Measurements from ENCODE around the gene UBXN6.

The UBXN6 gene

GRCh38 chr19:4439243-4439642 is 18.4 kb downstream of the UBXN6 start:
- DNase-seq, result no peak

GRCh38 chr19:4437103-4437502 is 20.5 kb downstream of the UBXN6 start:
- DNase-seq, result no peak

GRCh38 chr19:4436231-4436630 is 21.4 kb downstream of the UBXN6 start:
- no peak for DNase-seq

- DNase-seq, result no peak
Observed at GRCh38 chr19:4434391-4434790, 23.2 kb downstream of the UBXN6 start.

- no peak for DNase-seq
Observed at GRCh38 chr19:4432918-4433506, 24.6 kb downstream of the UBXN6 start.

GRCh38 chr19:4431808-4432674 is 25.6 kb downstream of the UBXN6 start:
- peak; percentile 97 to 100 (median 98) for DNase-seq

- peak; percentile 56 to 69 (median 59) for DNase-seq
Observed at GRCh38 chr19:4431296-4431695, 26.3 kb downstream of the UBXN6 start.

- peak; percentile 92 to 98 (median 95) for DNase-seq
Observed at GRCh38 chr19:4430760-4431159, 26.8 kb downstream of the UBXN6 start.

- DNase-seq, result no peak
Observed at GRCh38 chr19:4429771-4430171, 27.8 kb downstream of the UBXN6 start.

- DNase-seq, result peak in 3 of 4 experiments; percentile 20 to 56 (median 37)
Observed at GRCh38 chr19:4429256-4429655, 28.3 kb downstream of the UBXN6 start.

GRCh38 chr19:4428326-4428975 is 29.1 kb downstream of the UBXN6 start:
- no peak for DNase-seq

- DNase-seq, result no peak
Observed at GRCh38 chr19:4425537-4425936, 32.1 kb downstream of the UBXN6 start.

- DNase-seq, result peak in 3 of 4 experiments; percentile 28 to 45 (median 31)
Observed at GRCh38 chr19:4423416-4424126, 34.0 kb downstream of the UBXN6 start.

- DNase-seq, result no peak
Observed at GRCh38 chr19:4416268-4416667, 41.3 kb downstream of the UBXN6 start.

GRCh38 chr19:4415352-4415751 is 42.2 kb downstream of the UBXN6 start:
- DNase-seq, result no peak

- DNase-seq, result no peak
Observed at GRCh38 chr19:4414800-4415321, 42.7 kb downstream of the UBXN6 start.

GRCh38 chr19:4414144-4414799 is 43.3 kb downstream of the UBXN6 start:
- peak in 2 of 4 experiments; percentile 31 to 54 for DNase-seq

- DNase-seq, result no peak
Observed at GRCh38 chr19:4413588-4413987, 44.0 kb downstream of the UBXN6 start.

- DNase-seq, result no peak
Observed at GRCh38 chr19:4409123-4409933, 48.3 kb downstream of the UBXN6 start.

GRCh38 chr19:4406626-4407025 is 51.0 kb downstream of the UBXN6 start:
- no peak for DNase-seq

- DNase-seq, result no peak
Observed at GRCh38 chr19:4405977-4406376, 51.6 kb downstream of the UBXN6 start.
